ENCODE data around the gene PLD1. TPM values are rescaled to one million over a fixed set of nuclear protein-coding genes. Genes with fewer than 3 reads are reported as not detected.

Gene PLD1
- total RNA-seq, 1 donor from 2014 or later: 59.5 TPM

- intact Hi-C loops (cut with micrococcal nuclease): no loop called here
- TF ChIP-seq CTCF (IDR thresholded peaks at IDR 0.05; ENCODE audit: borderline replicate concordance): no peak
- peak overlapping the region; percentile 86 for H3K27ac ChIP-seq (replicated peaks)
- H3K9me3 ChIP-seq (replicated peaks): no peaks in the 10 kb centered on the region
- no peak overlapping the region for H3K4me3 ChIP-seq
- no peaks in the 10 kb centered on the region for H3K36me3 ChIP-seq
- H3K27me3 ChIP-seq (ENCODE audit: low read depth): no peaks in the 10 kb centered on the region
- peaks cover 74% of the 10 kb centered on the region for H3K4me1 ChIP-seq
- DNase-seq: no peak
Measured at GRCh38 chr3:171805687-171806086, 4.6 kb downstream of the PLD1 start.

GRCh38 chr3:171804618-171805389 is 5.5 kb downstream of the PLD1 start:
- Histone ChIP-seq H3K27me3 (ENCODE audit: low read depth) (no peaks in the 10 kb centered on the region), H3K4me1 (peaks cover 67% of the 10 kb centered on the region), H3K9me3 (replicated peaks) (no peaks in the 10 kb centered on the region), H3K27ac (replicated peaks) (peak overlapping the region; percentile 86), H3K4me3 (peak overlapping the region; percentile 7), H3K36me3 (no peaks in the 10 kb centered on the region)
- intact Hi-C loops (cut with micrococcal nuclease): no loop called here
- TF ChIP-seq CTCF (IDR thresholded peaks at IDR 0.05; ENCODE audit: borderline replicate concordance): no peak
- no peak for DNase-seq

GRCh38 chr3:171803044-171803443 is 7.2 kb downstream of the PLD1 start:
- no peak overlapping the region for H3K4me3 ChIP-seq
- H3K27ac ChIP-seq (replicated peaks): peak overlapping the region; percentile 86
- no peak for DNase-seq
- peaks cover 56% of the 10 kb centered on the region for H3K4me1 ChIP-seq
- H3K27me3 ChIP-seq (ENCODE audit: low read depth): no peaks in the 10 kb centered on the region
- intact Hi-C loops (cut with micrococcal nuclease): no loop called here
- no peak for TF ChIP-seq CTCF (IDR thresholded peaks at IDR 0.05; ENCODE audit: borderline replicate concordance)
- no peaks in the 10 kb centered on the region for H3K9me3 ChIP-seq (replicated peaks)
- no peaks in the 10 kb centered on the region for H3K36me3 ChIP-seq

- no peaks in the 10 kb centered on the region for H3K36me3 ChIP-seq
- no peak for TF ChIP-seq CTCF (IDR thresholded peaks at IDR 0.05; ENCODE audit: borderline replicate concordance)
- H3K27me3 ChIP-seq (ENCODE audit: low read depth): no peaks in the 10 kb centered on the region
- H3K4me1 ChIP-seq: peaks cover 59% of the 10 kb centered on the region
- no peak for DNase-seq
- intact Hi-C loops (cut with micrococcal nuclease): no loop called here
- no peak overlapping the region for H3K4me3 ChIP-seq
- H3K9me3 ChIP-seq (replicated peaks): no peaks in the 10 kb centered on the region
- H3K27ac ChIP-seq (replicated peaks): peak overlapping the region; percentile 86
Measured at GRCh38 chr3:171802590-171802956, 7.7 kb downstream of the PLD1 start.

GRCh38 chr3:171801738-171802589 is 8.3 kb downstream of the PLD1 start:
- Histone ChIP-seq H3K36me3 (no peaks in the 10 kb centered on the region), H3K4me1 (peaks cover 57% of the 10 kb centered on the region), H3K27me3 (ENCODE audit: low read depth) (no peaks in the 10 kb centered on the region), H3K4me3 (no peak overlapping the region), H3K9me3 (replicated peaks) (no peaks in the 10 kb centered on the region), H3K27ac (replicated peaks) (peak overlapping the region; percentile 86)
- intact Hi-C loops (cut with micrococcal nuclease): no loop called here
- DNase-seq: no peak
- TF ChIP-seq CTCF (IDR thresholded peaks at IDR 0.05; ENCODE audit: borderline replicate concordance): no peak
